Middle frontal gyrus (tissue), 1 donor: ENCODE data around the gene LSM8.
"Not testable (repeated sequence)": the region's sequence is repeated elsewhere in the genome, so short reads cannot be mapped to it uniquely, and the experiment has no call there.

ENCODE experiments used
- DNase-seq: peaks from one replicate; pipeline ENCODE4 v3.0.0-alpha.2; 2015; ENCODE audit warnings: low spot score; ENCODE audit errors: extremely low spot score

The LSM8 gene

DNA sequence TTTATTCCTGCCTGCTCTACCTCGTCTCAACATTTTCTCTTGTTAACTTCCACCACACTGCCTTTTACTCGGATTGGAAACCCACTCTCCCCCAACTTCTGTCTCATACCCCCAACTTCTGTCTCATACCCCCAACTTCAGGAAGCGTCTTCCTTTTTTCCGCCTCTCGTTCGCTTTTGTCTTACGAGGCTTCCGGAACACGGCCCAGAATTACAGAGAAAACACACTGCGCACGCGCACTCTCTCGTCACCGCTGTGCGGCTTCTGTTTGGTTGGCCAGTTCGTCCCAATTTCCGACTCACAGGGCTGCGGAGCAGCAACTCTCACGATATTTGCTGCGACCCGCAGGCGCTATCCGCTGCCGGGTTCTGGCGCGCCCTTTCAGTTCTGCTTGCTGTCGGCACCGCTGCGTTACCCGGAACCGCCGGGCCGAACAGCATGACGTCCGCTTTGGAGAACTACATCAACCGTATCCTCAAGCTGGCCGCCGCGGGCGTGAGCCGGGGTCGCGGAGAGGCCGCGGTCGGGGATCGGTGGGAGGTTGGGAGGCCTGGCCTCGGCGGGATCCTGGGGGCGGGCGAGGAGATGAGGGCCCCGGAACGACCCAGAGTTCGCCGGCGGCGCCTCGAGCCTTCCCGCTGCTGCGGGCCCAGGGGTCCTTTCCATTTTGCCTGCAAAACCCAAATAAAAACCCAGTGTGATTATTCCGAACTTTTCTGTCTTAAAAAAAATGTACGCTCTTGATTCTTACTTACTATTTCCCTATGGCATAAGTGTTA, at the start of gene LSM8:
Gene LSM8 (plus strand): TSS at position 379 of the 779 bp plus-strand sequence. CDS start 60 bp downstream, at position 439.
- DNase-seq: peak; percentile 96

DNA sequence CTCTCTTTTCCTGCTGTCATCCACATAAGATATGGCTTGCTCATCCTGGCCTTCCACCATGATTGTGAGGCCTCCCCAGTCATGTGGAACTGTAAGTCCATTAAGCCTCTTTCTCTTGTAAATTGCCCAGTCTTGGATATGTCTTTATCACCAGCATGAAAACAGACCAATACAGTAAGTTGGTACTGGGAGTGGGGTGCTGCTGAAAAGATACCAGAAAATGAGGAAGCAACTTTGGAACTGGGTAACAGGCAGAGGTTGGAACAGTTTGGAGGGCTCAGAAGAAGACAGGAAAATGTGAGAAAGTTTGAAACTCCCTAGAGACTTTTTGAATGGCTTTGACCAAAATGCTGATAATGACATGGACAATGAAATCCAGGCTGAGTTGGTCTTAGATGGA, 49.5 kb upstream of the LSM8 start:
- not testable (repeated sequence) for DNase-seq

DNA sequence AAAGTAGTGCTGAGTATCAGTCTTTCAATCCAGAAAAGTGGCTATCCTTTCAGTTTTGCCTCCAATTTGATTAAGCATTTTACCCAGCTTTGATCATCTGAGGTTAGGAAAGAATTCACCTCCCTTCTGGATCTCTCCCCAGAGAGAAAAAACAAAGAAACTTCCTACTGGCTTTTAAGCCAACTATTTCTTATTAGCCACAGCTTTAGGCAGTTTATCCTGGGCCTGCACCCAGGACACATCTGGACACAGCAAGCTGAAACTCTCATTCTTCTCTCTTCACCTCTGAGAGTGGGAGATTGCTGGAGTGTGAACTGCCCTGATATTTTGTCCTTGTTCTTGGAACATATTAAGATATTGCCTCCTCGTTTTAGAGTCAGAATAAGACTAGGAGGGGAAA, 43.5 kb upstream of the LSM8 start:
- DNase-seq: no peak

GRCh38 chr7:118142012-118142411, 42.0 kb upstream of the LSM8 start:
- no peak for DNase-seq

GRCh38 chr7:118148930-118149329, 35.0 kb upstream of the LSM8 start:
- no peak for DNase-seq

DNA sequence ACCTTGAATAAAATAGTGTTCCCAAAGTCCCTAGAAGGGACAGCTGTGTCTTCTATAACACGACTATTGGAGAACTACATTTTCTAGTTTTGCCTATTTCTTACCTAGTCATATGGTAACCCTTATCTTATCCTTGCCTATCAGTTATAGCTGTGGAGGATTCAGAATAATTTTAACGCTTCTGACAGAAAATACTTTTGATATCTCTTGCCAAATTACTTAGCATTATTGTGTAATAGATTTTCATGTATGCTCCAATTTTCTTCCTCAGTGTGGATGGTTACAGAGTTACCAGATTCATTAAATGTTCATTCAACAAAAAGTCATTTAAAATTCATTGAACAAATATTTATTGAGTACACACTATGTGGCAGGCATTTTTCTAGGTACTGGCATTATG, 34.6 kb upstream of the LSM8 start:
- DNase-seq: no peak

GRCh38 chr7:118151671-118152070, 32.3 kb upstream of the LSM8 start:
- DNase-seq: no peak

GRCh38 chr7:118152149-118152548, 31.8 kb upstream of the LSM8 start:
- no peak for DNase-seq

DNA sequence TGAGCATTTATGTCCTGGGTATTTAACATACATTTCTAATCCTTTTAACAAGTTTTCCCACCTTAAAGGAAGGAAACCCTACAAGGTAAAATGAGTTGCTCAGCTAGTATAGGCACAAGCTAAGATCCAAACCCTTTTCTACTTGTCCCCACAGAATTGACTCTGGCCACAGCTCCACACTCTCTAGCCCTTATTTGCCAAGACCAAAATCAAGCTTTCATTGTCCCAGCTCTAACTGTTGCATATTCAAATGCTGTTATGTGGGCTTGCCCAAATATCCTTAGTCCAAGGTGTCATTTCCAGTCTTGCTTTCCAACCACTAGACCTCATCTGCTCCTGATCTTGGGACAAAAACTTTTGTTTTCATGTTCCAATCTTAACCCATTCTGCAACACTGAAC, 31.3 kb upstream of the LSM8 start:
- DNase-seq: no peak

GRCh38 chr7:118153551-118154177, 30.3 kb upstream of the LSM8 start:
- DNase-seq: no peak

DNA sequence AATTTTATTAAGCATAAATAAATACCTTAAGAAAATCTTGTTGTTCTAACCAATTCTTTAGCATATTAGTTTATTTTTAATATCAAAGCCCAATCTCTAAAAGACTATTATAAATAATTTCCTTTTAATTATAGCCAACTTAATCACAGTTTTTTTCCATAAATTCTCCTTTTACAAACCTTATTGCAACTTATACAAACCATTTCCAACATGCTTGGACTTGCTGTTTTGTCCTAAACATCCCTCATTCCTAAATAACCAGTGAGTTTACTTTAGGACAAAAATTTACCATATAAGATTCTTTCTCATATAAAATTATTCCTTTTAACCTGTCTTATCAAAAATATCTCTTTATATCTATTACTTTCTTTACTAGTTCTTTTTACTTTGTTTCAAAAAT, 25.2 kb upstream of the LSM8 start:
- no peak for DNase-seq

DNA sequence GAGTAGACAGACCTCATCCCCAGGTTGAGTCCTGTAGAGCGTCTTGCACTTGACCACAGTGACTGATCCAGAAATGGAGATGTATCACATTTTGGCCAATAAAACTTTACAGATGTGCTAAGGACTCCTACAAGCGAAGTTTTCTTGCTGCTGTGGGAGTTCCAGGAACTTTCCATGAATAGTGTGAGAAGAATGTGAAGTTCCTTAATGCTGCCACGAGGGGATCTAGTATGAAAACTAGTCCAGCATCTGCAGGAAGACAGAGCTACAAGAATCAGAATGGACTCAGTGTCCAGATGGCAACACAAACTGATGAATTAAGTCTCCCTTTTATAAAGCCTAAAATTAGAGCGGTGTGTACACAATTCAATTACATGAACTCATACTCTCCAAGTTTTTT, 14.8 kb upstream of the LSM8 start:
- no peak for DNase-seq

DNA sequence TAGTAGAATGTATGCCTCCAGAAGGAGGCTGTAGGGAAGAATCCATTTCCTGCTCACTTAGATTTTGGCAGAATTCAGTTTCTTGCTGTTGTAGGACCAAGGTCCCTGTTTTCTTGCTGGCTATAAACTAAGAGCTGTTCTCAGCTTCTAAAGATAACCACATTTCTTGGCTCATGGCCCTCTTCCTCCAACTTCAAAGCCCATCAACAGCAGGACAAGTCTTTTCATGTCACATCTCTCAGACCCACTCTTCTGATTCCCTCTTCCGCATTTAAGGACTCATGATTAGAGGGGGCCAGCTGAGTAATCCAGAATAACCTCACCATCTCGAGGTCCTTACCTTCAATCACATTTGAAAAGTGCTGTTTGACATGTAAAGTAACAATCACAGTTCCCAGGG, 8.2 kb upstream of the LSM8 start:
- no peak for DNase-seq

DNA sequence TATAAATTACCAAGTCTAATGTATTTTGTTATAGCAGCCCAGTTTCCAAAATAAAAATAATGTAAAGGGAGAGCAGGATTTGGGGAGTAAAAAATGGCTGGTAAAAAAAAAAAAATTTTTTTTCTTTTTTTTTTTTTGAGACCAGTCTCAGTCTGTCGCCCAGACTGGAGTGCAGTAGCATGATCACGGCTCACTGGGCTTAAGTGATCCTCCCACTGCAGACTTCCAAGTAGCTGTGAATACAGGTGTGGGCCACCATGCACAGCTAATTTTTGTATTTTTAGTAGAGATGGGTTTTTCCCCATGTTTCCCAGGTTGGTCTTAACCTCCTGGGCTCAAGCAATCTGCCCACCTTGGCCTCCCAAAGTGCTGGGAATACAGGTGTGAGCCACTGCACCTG, 4.8 kb upstream of the LSM8 start:
- DNase-seq: no peak

DNA sequence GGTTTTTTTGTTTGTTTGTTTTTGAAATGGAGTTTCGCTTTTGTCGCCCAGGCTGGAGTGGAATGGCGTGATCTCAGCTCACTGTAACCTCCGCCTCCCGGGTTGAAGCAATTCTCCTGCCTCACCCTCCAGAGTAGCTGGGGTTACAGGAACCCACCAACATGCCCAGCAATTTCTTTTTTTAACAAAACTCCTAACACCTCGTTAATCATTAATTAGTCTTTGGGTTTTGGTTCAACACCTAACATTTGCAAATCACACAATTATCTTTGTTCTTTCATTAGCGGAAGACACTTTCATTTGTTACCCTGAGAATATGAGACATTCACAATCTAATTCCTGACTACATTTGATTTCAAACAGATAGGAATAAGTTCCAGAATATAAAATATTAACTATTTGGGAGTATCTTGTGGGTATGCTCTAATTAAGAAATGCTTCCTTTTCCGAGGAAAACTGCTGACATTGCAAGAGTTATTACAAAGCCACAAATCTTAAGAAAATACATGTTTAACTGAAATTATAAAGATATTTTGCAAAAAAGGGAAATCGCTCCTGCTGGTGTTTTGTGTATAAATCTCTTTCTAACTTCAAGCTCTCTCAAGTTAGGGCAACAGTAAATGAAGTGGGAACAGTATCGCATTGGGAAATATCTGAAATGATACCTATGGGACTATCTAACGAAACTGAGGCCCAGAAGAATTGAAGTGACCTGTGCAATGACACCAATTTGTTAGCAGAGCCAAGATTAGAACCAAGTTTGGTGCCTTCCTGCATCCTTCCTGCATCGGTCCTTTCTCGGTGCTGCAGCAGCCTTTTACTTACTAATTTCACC, 1.2 kb upstream of the LSM8 start:
- no peak for DNase-seq

DNA sequence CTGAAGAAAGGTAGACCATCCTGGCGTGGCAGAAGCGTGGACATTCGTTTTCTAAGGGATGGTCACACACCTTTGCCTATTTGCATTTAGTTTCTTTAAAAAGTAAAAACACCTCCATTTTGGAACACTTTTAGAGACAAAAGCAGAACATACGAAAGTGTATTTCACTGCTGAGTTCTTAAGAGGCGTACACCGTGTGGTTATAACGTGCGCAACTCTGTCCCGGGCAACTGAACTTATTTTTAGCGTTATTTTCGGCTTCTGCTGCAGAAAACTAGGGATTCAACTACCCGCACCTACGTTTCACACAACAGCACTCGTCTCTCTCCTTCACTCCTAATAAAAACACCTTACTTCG, 557 bp upstream of the LSM8 start:
- no peak for DNase-seq

- DNase-seq: no peak
These were observed 589 bp downstream of the LSM8 start for GRCh38 chr7:118184565-118184940.

- DNase-seq: no peak
These were observed 1.3 kb downstream of the LSM8 start for GRCh38 chr7:118185163-118185860.

GRCh38 chr7:118186501-118186900, 2.5 kb downstream of the LSM8 start:
- no peak for DNase-seq

- no peak for DNase-seq
These were observed 10.6 kb downstream of the LSM8 start for GRCh38 chr7:118194571-118194970.

GRCh38 chr7:118195837-118196474, 12.0 kb downstream of the LSM8 start:
- peak; percentile 31 for DNase-seq
